ENCODE results near the gene CETP.
"Not testable (repeated sequence)": the region's sequence is repeated elsewhere in the genome, so short reads cannot be mapped to it uniquely, and the experiment has no call there.

CETP gene

GRCh38 chr16:56956076-56956475, 5.7 kb upstream of the CETP start:
- no peak for DNase-seq (ENCODE audit: low spot score)

GRCh38 chr16:56956756-56957155, 5.0 kb upstream of the CETP start:
- DNase-seq (ENCODE audit: low spot score), result no peak

- no peak for DNase-seq (ENCODE audit: low spot score)
These were observed 969 bp upstream of the CETP start for GRCh38 chr16:56960681-56961281.

- DNase-seq (ENCODE audit: low spot score), result no peak
These were observed 364 bp upstream of the CETP start for GRCh38 chr16:56961386-56961785.

GRCh38 chr16:56964243-56965148, 2.7 kb downstream of the CETP start:
- DNase-seq (ENCODE audit: low spot score), result peak; percentile 64

GRCh38 chr16:56965149-56966092, 3.7 kb downstream of the CETP start:
- peak; percentile 75 for DNase-seq (ENCODE audit: low spot score)

- DNase-seq (ENCODE audit: low spot score), result no peak
These were observed 4.3 kb downstream of the CETP start for GRCh38 chr16:56966093-56966475.

- no peak for DNase-seq (ENCODE audit: low spot score)
These were observed 6.0 kb downstream of the CETP start for GRCh38 chr16:56967733-56968132.

GRCh38 chr16:56969769-56970168, 8.0 kb downstream of the CETP start:
- DNase-seq (ENCODE audit: low spot score), result no peak

- DNase-seq (ENCODE audit: low spot score), result no peak
These were observed 9.4 kb downstream of the CETP start for GRCh38 chr16:56970934-56971767.

- no peak for DNase-seq (ENCODE audit: low spot score)
These were observed 10.0 kb downstream of the CETP start for GRCh38 chr16:56971768-56972043.

GRCh38 chr16:56972403-56973293, 10.9 kb downstream of the CETP start:
- no peak for DNase-seq (ENCODE audit: low spot score)

GRCh38 chr16:56973294-56973689, 11.5 kb downstream of the CETP start:
- DNase-seq (ENCODE audit: low spot score), result no peak

GRCh38 chr16:56973899-56974298, 12.1 kb downstream of the CETP start:
- not testable (repeated sequence) for DNase-seq (ENCODE audit: low spot score)

- DNase-seq (ENCODE audit: low spot score), result no peak
These were observed 13.0 kb downstream of the CETP start for GRCh38 chr16:56974549-56975300.

- DNase-seq (ENCODE audit: low spot score), result no peak
These were observed 14.0 kb downstream of the CETP start for GRCh38 chr16:56975714-56976113.

GRCh38 chr16:56977216-56977615, 15.5 kb downstream of the CETP start:
- DNase-seq (ENCODE audit: low spot score), result no peak

- DNase-seq (ENCODE audit: low spot score), result no peak
These were observed 16.2 kb downstream of the CETP start for GRCh38 chr16:56977823-56978430.

- no peak for DNase-seq (ENCODE audit: low spot score)
These were observed 18.4 kb downstream of the CETP start for GRCh38 chr16:56980201-56980535.
